HEK293 (cell line): ENCODE measurements around the gene IL18.
A peak's percentile ranks its signal among the peaks of the same experiment; 100 is the strongest.

Experiments used
- CTCF ChIA-PET: fragments of 350-600 bp; formaldehyde crosslinking; extraction: SDS; loops from one replicate; lab custom pipeline; 2021; ENCODE audit warnings: antibody characterized with exemption; lab: Yijun Ruan, JAX
- POLR2A ChIA-PET: fragments of 300-600 bp; formaldehyde crosslinking; extraction: SDS; loops from one replicate; lab custom pipeline; 2020; ENCODE audit warnings: antibody characterized with exemption, inconsistent platforms; lab: Yijun Ruan, JAX
- H3K27ac ChIP-seq: fragments of 200-500 bp; sonication (Bioruptor generic); 2 replicates; pipeline ENCODE4 v1.5.1; 2014; ENCODE audit warnings: low read depth, low read length, control low read depth, inconsistent platforms; ENCODE audit errors: extremely low read depth
- H3K36me3 ChIP-seq, 2 experiments: fragments of 200-500 bp in 1 of 2; sonication (Bioruptor generic) in 1 of 2; 1 replicate in 1 of 2; 2 replicates in 1 of 2; pipeline ENCODE4 v1.5.1; 2014 to 2017; ENCODE audit warnings: inconsistent platforms in 2 of 2, low read length in 2 of 2; ENCODE audit not compliant: control insufficient read depth in 2 of 2, insufficient read depth in 1 of 2
- H3K4me1 ChIP-seq: fragments of 200-500 bp; sonication (Bioruptor generic); 2 replicates; pipeline ENCODE4 v1.5.1; 2014; ENCODE audit warnings: mild to moderate bottlenecking, low read length, inconsistent platforms; ENCODE audit not compliant: control insufficient read depth, insufficient read depth
- H3K4me3 ChIP-seq: 2 replicates; pipeline ENCODE4 v1.5.1; 2011; ENCODE audit warnings: low read depth, mild to moderate bottlenecking, control low read depth, low read length, moderate library complexity
- H3K9me3 ChIP-seq: fragments of 200-500 bp; sonication (Bioruptor generic); 2 replicates; pipeline ENCODE4 v1.5.1; 2014; ENCODE audit warnings: low read depth, low read length, inconsistent platforms; ENCODE audit not compliant: control insufficient read depth, insufficient read depth
- GLIS1 ChIP-seq: fragments of 450-650 bp; formaldehyde crosslinking; IDR thresholded peaks from 2 replicates; pipeline ENCODE4 v1.5.1; 2016; ENCODE audit warnings: missing biosample characterization, missing genetic modification characterization
- HOXC10 ChIP-seq: sonication (generic); formaldehyde crosslinking; IDR thresholded peaks from 2 replicates; pipeline ENCODE4 v1.8.1; 2023; ENCODE audit warnings: mild to moderate bottlenecking, missing genetic modification reagents
- KLF1 ChIP-seq: fragments of 450-650 bp; formaldehyde crosslinking; IDR thresholded peaks from 2 replicates; pipeline ENCODE4 v1.5.1; 2016; ENCODE audit warnings: missing biosample characterization, missing genetic modification characterization
- KLF16 ChIP-seq: fragments of 450-650 bp; formaldehyde crosslinking; IDR thresholded peaks from 2 replicates; pipeline ENCODE4 v1.5.1; 2017; ENCODE audit warnings: missing biosample characterization, missing genetic modification characterization
- KLF17 ChIP-seq: fragments of 450-650 bp; formaldehyde crosslinking; IDR thresholded peaks from 2 replicates; pipeline ENCODE4 v1.5.1; 2016; ENCODE audit warnings: missing biosample characterization, missing genetic modification characterization
- RBAK ChIP-seq: fragments of 450-650 bp; formaldehyde crosslinking; IDR thresholded peaks from 2 replicates; pipeline ENCODE4 v1.5.1; 2016; ENCODE audit warnings: missing biosample characterization, missing genetic modification characterization
- SP7 ChIP-seq: fragments of 450-650 bp; formaldehyde crosslinking; IDR thresholded peaks from 2 replicates; pipeline ENCODE4 v1.5.1; 2016; ENCODE audit warnings: missing biosample characterization, missing genetic modification characterization
- WT1 ChIP-seq: fragments of 450-650 bp; formaldehyde crosslinking; IDR thresholded peaks from 2 replicates; pipeline ENCODE4 v1.5.1; 2016; ENCODE audit warnings: missing biosample characterization, missing genetic modification characterization
- ZNF146 ChIP-seq: fragments of 450-650 bp; formaldehyde crosslinking; IDR thresholded peaks from 2 replicates; pipeline ENCODE4 v1.5.1; 2016; ENCODE audit warnings: missing biosample characterization, missing genetic modification characterization
- ZNF202 ChIP-seq: fragments of 450-650 bp; formaldehyde crosslinking; IDR thresholded peaks from 2 replicates; pipeline ENCODE4 v1.5.1; 2016; ENCODE audit warnings: missing biosample characterization, missing genetic modification characterization, borderline replicate concordance
- ZNF596 ChIP-seq: fragments of 450-650 bp; IDR thresholded peaks from 2 replicates; pipeline ENCODE4 v1.5.0; 2018; ENCODE audit warnings: missing biosample characterization, mild to moderate bottlenecking, missing genetic modification characterization, moderate library complexity
- ZNF600 ChIP-seq: fragments of 450-650 bp; formaldehyde crosslinking; IDR thresholded peaks from 2 replicates; pipeline ENCODE4 v1.5.1; 2016; ENCODE audit warnings: missing biosample characterization, missing genetic modification characterization
- ZNF623 ChIP-seq: fragments of 450-650 bp; formaldehyde crosslinking; IDR thresholded peaks from 2 replicates; pipeline ENCODE4 v1.5.1; 2016; ENCODE audit warnings: missing biosample characterization, missing genetic modification characterization
- ZNF677 ChIP-seq: fragments of 450-650 bp; IDR thresholded peaks from 2 replicates; pipeline ENCODE4 v1.5.0; 2018; ENCODE audit warnings: missing biosample characterization, mild to moderate bottlenecking, missing genetic modification characterization, moderate library complexity
- ZNF768 ChIP-seq: fragments of 450-650 bp; formaldehyde crosslinking; IDR thresholded peaks from 2 replicates; pipeline ENCODE4 v1.5.1; 2018; ENCODE audit warnings: missing biosample characterization, mild to moderate bottlenecking, missing genetic modification characterization

Gene IL18

GRCh38 chr11:112132737-112133136, 31.2 kb downstream of the IL18 start:
- POLR2A ChIA-PET = no interaction called here
- no peak overlapping the region for H3K4me3 ChIP-seq
- H3K4me1 ChIP-seq = 0 out of 2 replicates have a peak, but pooled peaks cover 3% of the 10 kb centered on the region
- CTCF ChIA-PET = interaction anchor here (0.7 to 1.5 kb wide), 3 partner anchors 19 to 150 kb away, joined by 3 to 6 read pairs (median 4); no protein-coding TSS in a partner anchor
- H3K27ac ChIP-seq = no peak overlapping the region
- no peaks in the 10 kb centered on the region for H3K36me3 ChIP-seq
- TF ChIP-seq ZNF768 (tag by site-specific recombination) = no peak
- no peaks in the 10 kb centered on the region for H3K9me3 ChIP-seq

GRCh38 chr11:112129656-112130055, 34.2 kb downstream of the IL18 start:
- CTCF ChIA-PET = interaction anchor here (0.8 to 0.9 kb wide), 2 partner anchors 9 to 16 kb away, joined by 3 read pairs; no protein-coding TSS in a partner anchor
- Histone ChIP-seq H3K9me3 (no peaks in the 10 kb centered on the region), H3K27ac (no peak overlapping the region)
- TF ChIP-seq RBAK (no peak), HOXC10 (CRISPR knock-in tag) (no peak), ZNF146 (tag by site-specific recombination) (no peak)
- TF ChIP-seq, all 188 proteins: peak for 0
- H3K4me1 ChIP-seq = 0 out of 2 replicates have a peak, but pooled peaks cover 3% of the 10 kb centered on the region
- H3K36me3 ChIP-seq = no peaks in the 10 kb centered on the region
- POLR2A ChIA-PET = no interaction called here
- no peak overlapping the region for H3K4me3 ChIP-seq

- no peak overlapping the region for H3K27ac ChIP-seq
- H3K9me3 ChIP-seq = no peaks in the 10 kb centered on the region
- 0 out of 2 replicates have a peak, but pooled peaks cover 3% of the 10 kb centered on the region for H3K4me1 ChIP-seq
- POLR2A ChIA-PET = no interaction called here
- no peak overlapping the region for H3K4me3 ChIP-seq
- CTCF ChIA-PET = interaction anchor here (0.8 to 1.3 kb wide), 3 partner anchors 8 to 151 kb away, joined by 3 to 7 read pairs (median 3); no protein-coding TSS in a partner anchor
- TF ChIP-seq WT1 (tag by site-specific recombination) (peak; percentile 40; the same call in 1 of the 2 replicates), KLF16 (tag by site-specific recombination) (no peak), SP7 (peak; percentile 51), ZNF677 (tag by site-specific recombination) (no peak), GLIS1 (tag by site-specific recombination) (0 out of 2 replicates have a peak, but pooled peaks have one; percentile 7), KLF1 (peak; percentile 90), KLF17 (tag by site-specific recombination) (peak; percentile 36; the same call in 1 of the 2 replicates), ZNF202 (tag by site-specific recombination) (no peak), ZNF600 (tag by site-specific recombination) (0 out of 2 replicates have a peak, but pooled peaks have one; percentile 20)
- no peaks in the 10 kb centered on the region for H3K36me3 ChIP-seq
Measured at GRCh38 chr11:112128483-112129121, 35.3 kb downstream of the IL18 start.

GRCh38 chr11:112127056-112127455, 36.8 kb downstream of the IL18 start:
- Histone ChIP-seq H3K36me3 (no peaks in the 10 kb centered on the region), H3K9me3 (no peaks in the 10 kb centered on the region), H3K4me3 (no peak overlapping the region), H3K4me1 (0 out of 2 replicates have a peak, but pooled peaks cover 3% of the 10 kb centered on the region), H3K27ac (no peak overlapping the region)
- ChIA-PET POLR2A (no interaction called here), CTCF (interaction anchor here (1.3 kb wide), 1 partner anchor 152 kb away, joined by 3 read pairs; no protein-coding TSS in a partner anchor)
- TF ChIP-seq ZNF623 (tag by site-specific recombination) (peak; percentile 83), ZNF596 (no peak)
